Measurements from ENCODE around the gene CATSPERE. TPM values are rescaled to one million over a fixed set of nuclear protein-coding genes. Genes with fewer than 3 reads are reported as not detected.

The CATSPERE gene
- total RNA-seq, 1 donor from 2014 or later, result 0.86 TPM

GRCh38 chr1:244655186-244655585 lies 194.1 kb downstream of the CATSPERE start:
- H3K36me3 Mint-ChIP-seq, result peaks cover 32% of the 10 kb centered on the region
- peaks cover 27% of the 10 kb centered on the region for H4K20me1 ChIP-seq (ENCODE audit: low read depth)

GRCh38 chr1:244657421-244657820 lies 196.3 kb downstream of the CATSPERE start:
- Histone ChIP-seq H3K36me3 (peaks cover 22% of the 10 kb centered on the region), H4K20me1 (ENCODE audit: low read depth) (peaks cover 27% of the 10 kb centered on the region), H3K79me2 (ENCODE audit: low read depth) (peaks cover 90% of the 10 kb centered on the region), H3K9ac (no peak overlapping the region), H3K27ac (peak overlapping the region; percentile 61), H3K4me1 (peaks cover 27% of the 10 kb centered on the region), H3K27me3 (no peaks in the 10 kb centered on the region), H3K4me2 (peak overlapping the region; percentile 29), H3K4me3 (no peak overlapping the region), H2AFZ (replicated peaks) (no peak overlapping the region), H3F3A (ENCODE audit: low read depth) (peaks cover 17% of the 10 kb centered on the region), H3K9me3 (ENCODE audit: low read depth) (no peaks in the 10 kb centered on the region)
- H3K4me1 Mint-ChIP-seq, result peaks cover 8% of the 10 kb centered on the region
- DNase-seq (ENCODE audit: low spot score), result peak; percentile 31
- peaks cover 19% of the 10 kb centered on the region for H3K9me3 Mint-ChIP-seq
- no peaks in the 10 kb centered on the region for H3K27me3 Mint-ChIP-seq (ENCODE audit: insufficient read depth, low read depth)
- no peak overlapping the region for H3K27ac Mint-ChIP-seq
- TF ChIP-seq CTCF (IDR thresholded peaks at IDR 0.05) (no peak), EZH2phosphoT487 (IDR thresholded peaks at IDR 0.05) (no peak), EZH2 (IDR thresholded peaks at IDR 0.05) (no peak)
- no peak overlapping the region for H3K4me3 Mint-ChIP-seq
- H3K36me3 Mint-ChIP-seq, result peaks cover 46% of the 10 kb centered on the region

More at GRCh38 chr1:244655186-244655585, 194.1 kb downstream of the CATSPERE start:
- Histone ChIP-seq H3K79me2 (ENCODE audit: low read depth) (peaks cover 71% of the 10 kb centered on the region), H3K27me3 (no peaks in the 10 kb centered on the region), H3K4me1 (peaks cover 35% of the 10 kb centered on the region), H3K9me3 (ENCODE audit: low read depth) (no peaks in the 10 kb centered on the region), H3F3A (ENCODE audit: low read depth) (peaks cover 25% of the 10 kb centered on the region), H3K9ac (peak overlapping the region; percentile 93), H2AFZ (replicated peaks) (no peak overlapping the region), H3K36me3 (peaks cover 16% of the 10 kb centered on the region), H3K4me3 (peak overlapping the region; percentile 98), H3K4me2 (peak overlapping the region; percentile 91), H3K27ac (no peak overlapping the region)
- H3K4me3 Mint-ChIP-seq, result no peak overlapping the region
- DNase-seq (ENCODE audit: low spot score), result no peak
- TF ChIP-seq EZH2phosphoT487 (IDR thresholded peaks at IDR 0.05) (no peak), CTCF (IDR thresholded peaks at IDR 0.05) (no peak), EZH2 (IDR thresholded peaks at IDR 0.05) (no peak)
- H3K9me3 Mint-ChIP-seq, result peaks cover 8% of the 10 kb centered on the region
- H3K4me1 Mint-ChIP-seq, result peaks cover 17% of the 10 kb centered on the region
- no peaks in the 10 kb centered on the region for H3K27me3 Mint-ChIP-seq (ENCODE audit: insufficient read depth, low read depth)
- no peak overlapping the region for H3K27ac Mint-ChIP-seq

GRCh38 chr1:244659694-244660093 lies 198.6 kb downstream of the CATSPERE start:
- H3K9me3 ChIP-seq (ENCODE audit: low read depth), result no peaks in the 10 kb centered on the region
- H3K36me3 ChIP-seq, result peaks cover 22% of the 10 kb centered on the region
- H3K4me1 Mint-ChIP-seq, result peaks cover 7% of the 10 kb centered on the region
- no peaks in the 10 kb centered on the region for H3K27me3 ChIP-seq
- H3K79me2 ChIP-seq (ENCODE audit: low read depth), result peaks cover 96% of the 10 kb centered on the region
- no peak overlapping the region for H3K4me3 ChIP-seq
- no peak overlapping the region for H3K4me3 Mint-ChIP-seq
- H3K36me3 Mint-ChIP-seq, result peaks cover 50% of the 10 kb centered on the region
- TF ChIP-seq CTCF (IDR thresholded peaks at IDR 0.05) (no peak), EZH2phosphoT487 (IDR thresholded peaks at IDR 0.05) (no peak), EZH2 (IDR thresholded peaks at IDR 0.05) (no peak)
- DNase-seq (ENCODE audit: low spot score), result no peak
- H4K20me1 ChIP-seq (ENCODE audit: low read depth), result peaks cover 20% of the 10 kb centered on the region
- H2AFZ ChIP-seq (replicated peaks), result no peak overlapping the region
- no peak overlapping the region for H3K4me2 ChIP-seq
- H3K27me3 Mint-ChIP-seq (ENCODE audit: insufficient read depth, low read depth), result no peaks in the 10 kb centered on the region
- peaks cover 7% of the 10 kb centered on the region for H3F3A ChIP-seq (ENCODE audit: low read depth)
- peaks cover 25% of the 10 kb centered on the region for H3K4me1 ChIP-seq
- H3K27ac ChIP-seq, result no peak overlapping the region
- H3K27ac Mint-ChIP-seq, result no peak overlapping the region
- H3K9me3 Mint-ChIP-seq, result peaks cover 22% of the 10 kb centered on the region
- H3K9ac ChIP-seq, result no peak overlapping the region

Data from neural progenitor cell (in vitro differentiated cells).